Measurements from ENCODE around the gene SUPT3H.

DNA sequence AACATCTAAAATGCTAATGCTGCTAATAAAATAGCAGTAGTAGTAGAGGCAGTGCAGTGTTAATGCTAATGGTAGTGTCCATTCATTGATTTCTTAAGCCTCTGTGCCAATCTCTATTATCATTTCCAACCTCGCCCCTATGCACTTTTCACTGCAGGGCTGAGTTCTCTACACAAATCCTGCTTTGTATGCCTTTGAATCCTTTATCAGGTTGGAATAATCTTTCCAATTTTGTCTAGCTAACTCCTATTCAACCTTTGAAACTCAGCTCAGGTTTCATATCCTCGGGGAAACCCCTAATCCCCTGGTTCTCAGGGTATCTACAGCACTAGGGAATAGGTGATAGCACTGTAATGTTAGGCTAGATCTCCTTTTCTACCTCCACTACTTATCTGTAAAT lies 333.6 kb downstream of the SUPT3H start:
- TF ChIP-seq, protein P1, sequence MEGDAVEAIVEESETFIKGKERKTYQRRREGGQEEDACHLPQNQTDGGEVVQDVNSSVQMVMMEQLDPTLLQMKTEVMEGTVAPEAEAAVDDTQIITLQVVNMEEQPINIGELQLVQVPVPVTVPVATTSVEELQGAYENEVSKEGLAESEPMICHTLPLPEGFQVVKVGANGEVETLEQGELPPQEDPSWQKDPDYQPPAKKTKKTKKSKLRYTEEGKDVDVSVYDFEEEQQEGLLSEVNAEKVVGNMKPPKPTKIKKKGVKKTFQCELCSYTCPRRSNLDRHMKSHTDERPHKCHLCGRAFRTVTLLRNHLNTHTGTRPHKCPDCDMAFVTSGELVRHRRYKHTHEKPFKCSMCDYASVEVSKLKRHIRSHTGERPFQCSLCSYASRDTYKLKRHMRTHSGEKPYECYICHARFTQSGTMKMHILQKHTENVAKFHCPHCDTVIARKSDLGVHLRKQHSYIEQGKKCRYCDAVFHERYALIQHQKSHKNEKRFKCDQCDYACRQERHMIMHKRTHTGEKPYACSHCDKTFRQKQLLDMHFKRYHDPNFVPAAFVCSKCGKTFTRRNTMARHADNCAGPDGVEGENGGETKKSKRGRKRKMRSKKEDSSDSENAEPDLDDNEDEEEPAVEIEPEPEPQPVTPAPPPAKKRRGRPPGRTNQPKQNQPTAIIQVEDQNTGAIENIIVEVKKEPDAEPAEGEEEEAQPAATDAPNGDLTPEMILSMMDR (IDR thresholded peaks at IDR 0.05), result no peak
- no peak for TF ChIP-seq EZH2 (IDR thresholded peaks at IDR 0.05; ENCODE audit: borderline replicate concordance, insufficient read depth, low read depth, low read length, poor library complexity, severe bottlenecking)

Measured in B cell (primary cell).